Gastrocnemius medialis (tissue), 4 donors: Measurements from ENCODE around the gene TLL2.

Experiments
- POLR2A ChIP-seq, 2 donors: fragments of 450-650 bp; IDR thresholded peaks; one replicate each; pipeline ENCODE4 v1.6.1; 2017; ENCODE audit warnings: antibody characterized with exemption in 2 of 2, mild to moderate bottlenecking in 2 of 2, moderate library complexity in 2 of 2
- TF ChIP-seq, protein P1 (sequence below), 5 experiments: fragments of 450-650 bp in 3 of 5; fragments of 200-600 bp in 2 of 5; sonication (generic) in 2 of 5; IDR thresholded peaks in 4 of 5; conservative IDR thresholded peaks in 1 of 5; 1 replicate in 4 of 5; 2 replicates in 1 of 5; pipeline ENCODE4 v1.5.1; 2016 to 2019; ENCODE audit warnings: antibody characterized with exemption in 5 of 5, mild to moderate bottlenecking in 3 of 5, moderate library complexity in 3 of 5

DNA sequence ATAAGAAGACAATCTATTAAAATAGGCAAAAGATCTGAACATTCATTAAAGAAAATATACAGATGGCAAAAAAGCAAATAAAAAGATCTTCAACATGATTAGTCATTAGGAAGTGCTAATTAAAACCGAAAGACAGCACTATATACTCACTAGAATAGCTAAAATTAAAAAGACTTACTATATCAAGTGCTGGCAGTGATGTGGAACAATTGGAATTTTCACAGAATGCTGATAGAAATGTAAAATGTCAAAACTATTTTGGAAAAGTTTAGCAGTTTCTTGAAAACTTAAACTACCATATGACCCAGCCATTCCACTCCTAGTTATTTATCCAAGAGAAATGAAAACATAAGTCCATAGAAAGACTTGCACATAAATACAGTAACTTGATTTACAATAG lies 25.0 kb upstream of the TLL2 start:
- TF ChIP-seq, protein P1, sequence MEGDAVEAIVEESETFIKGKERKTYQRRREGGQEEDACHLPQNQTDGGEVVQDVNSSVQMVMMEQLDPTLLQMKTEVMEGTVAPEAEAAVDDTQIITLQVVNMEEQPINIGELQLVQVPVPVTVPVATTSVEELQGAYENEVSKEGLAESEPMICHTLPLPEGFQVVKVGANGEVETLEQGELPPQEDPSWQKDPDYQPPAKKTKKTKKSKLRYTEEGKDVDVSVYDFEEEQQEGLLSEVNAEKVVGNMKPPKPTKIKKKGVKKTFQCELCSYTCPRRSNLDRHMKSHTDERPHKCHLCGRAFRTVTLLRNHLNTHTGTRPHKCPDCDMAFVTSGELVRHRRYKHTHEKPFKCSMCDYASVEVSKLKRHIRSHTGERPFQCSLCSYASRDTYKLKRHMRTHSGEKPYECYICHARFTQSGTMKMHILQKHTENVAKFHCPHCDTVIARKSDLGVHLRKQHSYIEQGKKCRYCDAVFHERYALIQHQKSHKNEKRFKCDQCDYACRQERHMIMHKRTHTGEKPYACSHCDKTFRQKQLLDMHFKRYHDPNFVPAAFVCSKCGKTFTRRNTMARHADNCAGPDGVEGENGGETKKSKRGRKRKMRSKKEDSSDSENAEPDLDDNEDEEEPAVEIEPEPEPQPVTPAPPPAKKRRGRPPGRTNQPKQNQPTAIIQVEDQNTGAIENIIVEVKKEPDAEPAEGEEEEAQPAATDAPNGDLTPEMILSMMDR (IDR thresholded peaks at IDR 0.05 in 4 of 5, conservative IDR thresholded peaks at IDR 0.05 in 1 of 5), result no peak
- no peak for TF ChIP-seq POLR2A (IDR thresholded peaks at IDR 0.05)
